Activated T-cell treated with anti-CD3 and anti-CD28 coated beads for 1 hour (primary cell): Measurements from ENCODE around the gene FSTL4.
A peak's percentile ranks its signal among the peaks of the same experiment; 100 is the strongest.
"Not testable (repeated sequence)": the region's sequence is repeated elsewhere in the genome, so short reads cannot be mapped to it uniquely, and the experiment has no call there.

Experiments used
- DNase-seq: peaks from one replicate; pipeline ENCODE4 v3.0.0-alpha.2; 2020; ENCODE audit warnings: low read depth

FSTL4 gene

GRCh38 chr5:133552925-133553525, 59.3 kb downstream of the FSTL4 start:
- peak; percentile 39 for DNase-seq

GRCh38 chr5:133546500-133546899, 65.8 kb downstream of the FSTL4 start:
- DNase-seq, result no peak

GRCh38 chr5:133544346-133544745, 68.0 kb downstream of the FSTL4 start:
- no peak for DNase-seq

GRCh38 chr5:133539818-133540217, 72.5 kb downstream of the FSTL4 start:
- no peak for DNase-seq

- DNase-seq, result no peak
Observed at GRCh38 chr5:133538718-133539117, 73.6 kb downstream of the FSTL4 start.

GRCh38 chr5:133535241-133535929, 77.0 kb downstream of the FSTL4 start:
- DNase-seq, result not testable (repeated sequence)

- DNase-seq, result no peak
Observed at GRCh38 chr5:133534566-133534965, 77.8 kb downstream of the FSTL4 start.

GRCh38 chr5:133533541-133533940, 78.8 kb downstream of the FSTL4 start:
- no peak for DNase-seq

- DNase-seq, result no peak
Observed at GRCh38 chr5:133531594-133531993, 80.7 kb downstream of the FSTL4 start.

- DNase-seq, result no peak
Observed at GRCh38 chr5:133531178-133531577, 81.2 kb downstream of the FSTL4 start.

GRCh38 chr5:133530270-133530669, 82.1 kb downstream of the FSTL4 start:
- DNase-seq, result no peak

GRCh38 chr5:133528841-133529240, 83.5 kb downstream of the FSTL4 start:
- no peak for DNase-seq

GRCh38 chr5:133527311-133527710, 85.0 kb downstream of the FSTL4 start:
- DNase-seq, result no peak

GRCh38 chr5:133526368-133526767, 86.0 kb downstream of the FSTL4 start:
- DNase-seq, result no peak

GRCh38 chr5:133525126-133525525, 87.2 kb downstream of the FSTL4 start:
- DNase-seq, result no peak

GRCh38 chr5:133524666-133525065, 87.7 kb downstream of the FSTL4 start:
- DNase-seq, result no peak

- no peak for DNase-seq
Observed at GRCh38 chr5:133523961-133524586, 88.3 kb downstream of the FSTL4 start.

GRCh38 chr5:133523013-133523658, 89.2 kb downstream of the FSTL4 start:
- no peak for DNase-seq

- no peak for DNase-seq
Observed at GRCh38 chr5:133521801-133522200, 90.5 kb downstream of the FSTL4 start.

- DNase-seq, result no peak
Observed at GRCh38 chr5:133520991-133521706, 91.2 kb downstream of the FSTL4 start.

GRCh38 chr5:133520062-133520461, 92.3 kb downstream of the FSTL4 start:
- DNase-seq, result no peak

GRCh38 chr5:133519191-133519590, 93.2 kb downstream of the FSTL4 start:
- DNase-seq, result no peak
